HCT116 (cell line): Measurements from ENCODE around the gene METTL27. TPM values are rescaled to one million over a fixed set of nuclear protein-coding genes. Genes with fewer than 3 reads are reported as not detected.
A peak's percentile ranks its signal among the peaks of the same experiment; 100 is the strongest.

ENCODE experiments used
- ATAC-seq: fragments of 200-7000 bp; cut with Tn5 transposase; 2 replicates; pipeline ENCODE4 v1.9.1; 2020; ENCODE audit warnings: mild to moderate bottlenecking, moderate library complexity
- BruUV-seq: library from RNA; stranded (reverse); fragments of 400-500 nt; replicated peaks from 2 replicates; lab custom pipeline; 2021; lab: Mats Ljungman, UMichigan
- CTCF ChIA-PET: fragments of 300-600 bp; sonication (Branson Sonifier 250); formaldehyde crosslinking; loops from one replicate; lab custom pipeline; 2021; ENCODE audit warnings: antibody characterized with exemption; lab: Charles Lee
- POLR2A ChIA-PET: fragments of 300-600, 350-600 bp; sonication (Branson Sonifier 250); formaldehyde crosslinking; loops from one replicate; lab custom pipeline; 2021; ENCODE audit warnings: antibody characterized with exemption; lab: Charles Lee
- RAD21 ChIA-PET, 2 experiments: fragments of 300-600 bp; sonication (Branson Sonifier 250); formaldehyde crosslinking; loops; one replicate each; lab custom pipeline; 2023; ENCODE audit warnings: low total read pairs in 2 of 2; ENCODE audit not compliant: uncharacterized antibody in 2 of 2, unreplicated experiment in 2 of 2, low non-redundant PET in 1 of 2; lab: Charles Lee
- DNase-seq: peaks from one replicate; pipeline ENCODE4 v3.0.0-alpha.2; 2010; ENCODE audit warnings: low read depth, low spot score
- H2AFZ ChIP-seq: fragments of 200-600 bp; shearing (Covaris generic), sonication (generic); 2 replicates; pipeline ENCODE4 v1.6.1; 2017; ENCODE audit warnings: low read depth, mixed run types, mixed read lengths, antibody characterized with exemption, low read length; ENCODE audit not compliant: poor library complexity, severe bottlenecking
- H3K27ac ChIP-seq: 2 replicates; pipeline ENCODE4 v1.5.1; 2012; ENCODE audit warnings: low read depth, low read length
- H3K27me3 ChIP-seq: fragments of 200-600 bp; sonication (generic); 2 replicates; pipeline ENCODE4 v1.6.1; 2016; ENCODE audit warnings: mixed run types, low read length, mixed read lengths; ENCODE audit not compliant: insufficient read depth
- H3K36me3 ChIP-seq, 2 experiments: fragments of 200-500 bp in 1 of 2; fragments of 200-600 bp in 1 of 2; sonication (Bioruptor generic) in 1 of 2; sonication (generic) in 1 of 2; 2 replicates each; pipeline versions ENCODE4 v1.5.1 to v1.6.1; 2014 to 2016; ENCODE audit warnings: low read length in 2 of 2, inconsistent platforms in 1 of 2, mixed read lengths in 1 of 2, mixed run types in 1 of 2; ENCODE audit not compliant: insufficient read depth in 2 of 2, control insufficient read depth in 1 of 2
- H3K4me1 ChIP-seq, 2 experiments: fragments of 200-600 bp in 1 of 2; sonication (generic) in 1 of 2; 2 replicates each; pipeline versions ENCODE4 v1.5.1 to v1.6.1; 2012 to 2017; ENCODE audit warnings: low read length in 2 of 2, inconsistent platforms in 1 of 2, mild to moderate bottlenecking in 1 of 2, mixed read lengths in 1 of 2, mixed run types in 1 of 2, moderate library complexity in 1 of 2; ENCODE audit not compliant: insufficient read depth in 2 of 2, control insufficient read depth in 1 of 2
- H3K4me2 ChIP-seq: fragments of 200-600 bp; sonication (generic); 2 replicates; pipeline ENCODE4 v1.6.1; 2017; ENCODE audit warnings: mixed run types, low read length, mixed read lengths
- H3K4me3 ChIP-seq, 2 experiments: fragments of 200-600 bp in 1 of 2; sonication (generic) in 1 of 2; replicated peaks in 1 of 2; 2 replicates each; pipeline ENCODE4 v1.5.1; 2011 to 2016; ENCODE audit warnings: low read length in 2 of 2, control low read depth in 1 of 2, low read depth in 1 of 2, mild to moderate bottlenecking in 1 of 2, mixed read lengths in 1 of 2, mixed run types in 1 of 2
- H3K79me2 ChIP-seq: fragments of 200-600 bp; sonication (generic); 2 replicates; pipeline ENCODE4 v1.6.1; 2017; ENCODE audit warnings: mild to moderate bottlenecking, mixed run types, low read length, moderate library complexity, mixed read lengths; ENCODE audit not compliant: insufficient read depth
- H3K9ac ChIP-seq: fragments of 200-600 bp; sonication (generic); 2 replicates; pipeline ENCODE4 v1.6.1; 2016; ENCODE audit warnings: low read length, mixed read lengths
- H3K9me2 ChIP-seq: fragments of 200-600 bp; sonication (generic), shearing (Covaris generic); 2 replicates; pipeline ENCODE4 v1.6.1; 2017; ENCODE audit warnings: mixed run types, mild to moderate bottlenecking, moderate library complexity; ENCODE audit not compliant: insufficient read depth
- H3K9me3 ChIP-seq, 2 experiments: fragments of 200-500 bp in 1 of 2; fragments of 200-600 bp in 1 of 2; sonication (Bioruptor generic) in 1 of 2; sonication (generic) in 1 of 2; 2 replicates each; pipeline ENCODE4 v1.6.1; 2014 to 2017; ENCODE audit warnings: low read length in 2 of 2, mixed read lengths in 2 of 2, inconsistent platforms in 1 of 2, low read depth in 1 of 2, mild to moderate bottlenecking in 1 of 2, mixed run types in 1 of 2, moderate library complexity in 1 of 2; ENCODE audit not compliant: control insufficient read depth in 1 of 2, insufficient read depth in 1 of 2
- H4K20me1 ChIP-seq: fragments of 200-600 bp; sonication (generic), shearing (Covaris generic); 2 replicates; pipeline ENCODE4 v1.6.1; 2017; ENCODE audit warnings: mixed run types, mild to moderate bottlenecking, moderate library complexity; ENCODE audit not compliant: insufficient read depth
- CTCF ChIP-seq, 3 experiments: fragments of 200-600 bp in 1 of 3; sonication (generic) in 1 of 3; IDR thresholded peaks in 2 of 3; conservative IDR thresholded peaks in 1 of 3; 2 replicates each; pipeline ENCODE4 v1.5.1; 2012 to 2017; ENCODE audit warnings: low read depth in 2 of 3, low read length in 2 of 3, antibody characterized with exemption in 1 of 3, borderline replicate concordance in 1 of 3, control low read depth in 1 of 3, mild to moderate bottlenecking in 1 of 3, mixed read lengths in 1 of 3, mixed run types in 1 of 3, moderate library complexity in 1 of 3; ENCODE audit not compliant: insufficient read depth in 1 of 3
- ZBTB33 ChIP-seq: IDR thresholded peaks from 2 replicates; pipeline ENCODE4 v1.6.1; 2011; ENCODE audit warnings: mild to moderate bottlenecking, low read length, moderate library complexity; ENCODE audit not compliant: insufficient replicate concordance; ENCODE audit errors: extremely low read depth
- intact Hi-C: fragments of 100-400 bp; cut with micrococcal nuclease; formaldehyde crosslinking; loops from 2 replicates; pipeline ENCODE4 v1.10.0; 2022
- total RNA-seq: library from RNA; stranded (reverse); gene quantifications from one replicate; pipeline ENCODE4 v1.2.1, GENCODE V29; 2021; ENCODE audit not compliant: unreplicated experiment

The METTL27 gene
- total RNA-seq, 1 experiment from 2014 or later, result 30.4 TPM

GRCh38 chr7:73810998-73811360 lies 31.3 kb downstream of the METTL27 start:
- Histone ChIP-seq H3K27ac (peak overlapping the region; percentile 85; the same call in 1 of the 2 replicates), H3K9me3 (no peaks in the 10 kb centered on the region), H3K4me1 (peaks cover 35 to 63% of the 10 kb centered on the region in 2 experiments), H3K36me3 (no peaks in the 10 kb centered on the region), H3K4me2 (peak overlapping the region; percentile 40; the same call in 1 of the 2 replicates), H2AFZ (no peak overlapping the region), H3K79me2 (no peaks in the 10 kb centered on the region), H4K20me1 (no peaks in the 10 kb centered on the region), H3K9me2 (no peaks in the 10 kb centered on the region), H3K4me3 (no peak overlapping the region), H3K9ac (peak overlapping the region; percentile 23; the same call in 1 of the 2 replicates), H3K27me3 (no peaks in the 10 kb centered on the region)
- TF ChIP-seq CTCF (IDR thresholded peaks at IDR 0.05 in 2 of 3, conservative IDR thresholded peaks at IDR 0.05 in 1 of 3; ENCODE audit: borderline replicate concordance in 1 of 3, insufficient read depth in 1 of 3, low read depth in 2 of 3, low read length in 2 of 3) (peak in 2 of 3 experiments; percentile 37 to 44; a peak in 4 of 6 replicates), ZBTB33 (no peak)
- CTCF ChIA-PET, result interaction anchor here (0.7 to 2.0 kb wide), 8 partner anchors 11 to 32 kb away, joined by 3 to 12 read pairs (median 4); partner anchors contain the start of gene METTL27
- no peak for DNase-seq
- intact Hi-C loops, result loop anchor here (1.0 kb wide), 1 partner anchor 44 kb away; no protein-coding TSS in a partner anchor
- POLR2A ChIA-PET, result interaction anchor here (0.6 to 3.9 kb wide), 6 partner anchors 11 to 826 kb away, joined by 3 to 41 read pairs (median 8); partner anchors contain the start of genes CLDN4 and METTL27
- peak; percentile 37; the same call in 1 of the 2 replicates for ATAC-seq
- no TSS peak for BruUV-seq
- RAD21 ChIA-PET, result interaction anchor here in 1 of 2 experiments (0.7 to 1.5 kb wide), 3 partner anchors 17 to 22 kb away, joined by 3 to 5 read pairs (median 4); no protein-coding TSS in a partner anchor
